ENCODE data around the gene RASGRP4. TPM values are rescaled to one million over a fixed set of nuclear protein-coding genes. Genes with fewer than 3 reads are reported as not detected.

The RASGRP4 gene
- total and polyA plus RNA-seq, 2 donors from 2014 or later: 0.80 to 3.6 TPM

- H3K27ac ChIP-seq (ENCODE audit: low read depth in 2 of 2, low read length in 2 of 2): no peak overlapping the region
- TF ChIP-seq CTCF (IDR thresholded peaks at IDR 0.05; ENCODE audit: borderline replicate concordance, extremely low read depth, insufficient read depth): no peak
- DNase-seq: peak in 1 of 5 donors; percentile 51
- H3K9ac ChIP-seq (ENCODE audit: low read length in 3 of 3): no peak overlapping the region
- peaks cover 0 to 4% (median 0%) of the 10 kb centered on the region in 3 donors for H3K4me1 ChIP-seq (ENCODE audit: control insufficient read depth in 2 of 3, insufficient read depth in 2 of 3, low read depth in 1 of 3, low read length in 3 of 3)
- H3K36me3 ChIP-seq (ENCODE audit: control insufficient read depth in 2 of 3, insufficient read depth in 3 of 3, low read length in 3 of 3): peaks cover 2 to 30% (median 13%) of the 10 kb centered on the region in 3 donors
- H3K27me3 ChIP-seq (ENCODE audit: control insufficient read depth, insufficient read depth, low read length): peaks cover 2% of the 10 kb centered on the region
- FAIRE-seq: no peak
- intact Hi-C loops (cut with DNase I): no loop called here
- no peak overlapping the region for H3K4me3 ChIP-seq (ENCODE audit: low read length in 3 of 3)
- no peaks in the 10 kb centered on the region for H3K9me3 ChIP-seq (ENCODE audit: control insufficient read depth in 2 of 3, insufficient read depth in 1 of 3, low read length in 3 of 3)
Observed at GRCh38 chr19:38384209-38385027, 41.6 kb downstream of the RASGRP4 start.

GRCh38 chr19:38383743-38384142 lies 42.3 kb downstream of the RASGRP4 start:
- Histone ChIP-seq H3K9me3 (ENCODE audit: control insufficient read depth in 2 of 3, insufficient read depth in 1 of 3, low read length in 3 of 3) (no peaks in the 10 kb centered on the region), H3K27ac (ENCODE audit: low read depth in 2 of 2, low read length in 2 of 2) (no peak overlapping the region), H3K4me3 (ENCODE audit: low read length in 3 of 3) (no peak overlapping the region), H3K9ac (ENCODE audit: low read length in 3 of 3) (no peak overlapping the region), H3K36me3 (ENCODE audit: control insufficient read depth in 2 of 3, insufficient read depth in 3 of 3, low read length in 3 of 3) (peaks cover 2 to 30% (median 15%) of the 10 kb centered on the region in 3 donors), H3K4me1 (ENCODE audit: control insufficient read depth in 2 of 3, insufficient read depth in 2 of 3, low read depth in 1 of 3, low read length in 3 of 3) (peaks cover 0 to 4% (median 0%) of the 10 kb centered on the region in 3 donors), H3K27me3 (ENCODE audit: control insufficient read depth, insufficient read depth, low read length) (peaks cover 2% of the 10 kb centered on the region)
- TF ChIP-seq CTCF (IDR thresholded peaks at IDR 0.05; ENCODE audit: borderline replicate concordance, extremely low read depth, insufficient read depth): no peak
- no peak for DNase-seq
- intact Hi-C loops (cut with DNase I): no loop called here
- no peak for FAIRE-seq

GRCh38 chr19:38383184-38383583 lies 42.8 kb downstream of the RASGRP4 start:
- intact Hi-C loops (cut with DNase I): no loop called here
- no peak for TF ChIP-seq CTCF (IDR thresholded peaks at IDR 0.05; ENCODE audit: borderline replicate concordance, extremely low read depth, insufficient read depth)
- no peak overlapping the region for H3K9ac ChIP-seq (ENCODE audit: low read length in 3 of 3)
- no peaks in the 10 kb centered on the region for H3K9me3 ChIP-seq (ENCODE audit: control insufficient read depth in 2 of 3, insufficient read depth in 1 of 3, low read length in 3 of 3)
- peaks cover 2% of the 10 kb centered on the region for H3K27me3 ChIP-seq (ENCODE audit: control insufficient read depth, insufficient read depth, low read length)
- no peak for DNase-seq
- peaks cover 2 to 30% (median 15%) of the 10 kb centered on the region in 3 donors for H3K36me3 ChIP-seq (ENCODE audit: control insufficient read depth in 2 of 3, insufficient read depth in 3 of 3, low read length in 3 of 3)
- no peak overlapping the region for H3K27ac ChIP-seq (ENCODE audit: low read depth in 2 of 2, low read length in 2 of 2)
- FAIRE-seq: no peak
- H3K4me3 ChIP-seq (ENCODE audit: low read length in 3 of 3): no peak overlapping the region
- H3K4me1 ChIP-seq (ENCODE audit: control insufficient read depth in 2 of 3, insufficient read depth in 2 of 3, low read depth in 1 of 3, low read length in 3 of 3): peaks cover 0 to 4% (median 0%) of the 10 kb centered on the region in 3 donors

All from kidney (tissue), 14 donors.